Measurements from ENCODE around the gene C9orf43.
"Not testable (repeated sequence)": the region's sequence is repeated elsewhere in the genome, so short reads cannot be mapped to it uniquely, and the experiment has no call there.

Gene C9orf43

DNA sequence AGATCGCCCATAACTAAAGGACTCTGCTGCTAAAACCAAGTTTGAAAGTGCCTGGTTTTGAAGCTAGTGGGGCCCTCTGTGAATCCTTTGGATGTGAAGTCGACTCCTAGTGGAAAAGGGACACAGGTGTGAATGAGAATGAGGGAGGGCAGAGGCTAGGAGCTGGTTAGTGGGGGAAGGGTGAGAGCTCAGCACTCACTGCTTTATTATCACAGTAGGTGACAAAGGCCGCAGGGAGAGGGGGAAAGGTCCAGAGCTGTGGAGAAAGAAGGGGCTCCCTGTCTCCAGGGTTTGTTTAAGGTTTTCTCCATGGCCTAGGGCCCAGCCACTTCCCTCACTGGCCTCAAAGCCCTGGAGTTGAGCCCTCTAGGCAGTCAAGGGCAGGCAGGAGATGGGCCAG, 37.3 kb upstream of the C9orf43 start:
- H3K27ac ChIP-seq (ENCODE audit: low read depth, low read length), result no peak overlapping the region
- no peaks in the 10 kb centered on the region for H3K9me3 ChIP-seq (ENCODE audit: control insufficient read depth, insufficient read depth, low read depth, low read length)
- H3K27me3 ChIP-seq (ENCODE audit: control insufficient read depth, insufficient read depth, low read length), result no peaks in the 10 kb centered on the region
- H3K36me3 ChIP-seq (ENCODE audit: control insufficient read depth, insufficient read depth, low read length), result peaks cover 18% of the 10 kb centered on the region
- no peak overlapping the region for H3K4me3 ChIP-seq (ENCODE audit: low read depth, low read length)
- peaks cover 10% of the 10 kb centered on the region; the same call in 1 of the 2 replicates for H3K4me1 ChIP-seq (ENCODE audit: control insufficient read depth, insufficient read depth, low read length)
- H3K9ac ChIP-seq (ENCODE audit: low read length), result peak overlapping the region; percentile 26

DNA sequence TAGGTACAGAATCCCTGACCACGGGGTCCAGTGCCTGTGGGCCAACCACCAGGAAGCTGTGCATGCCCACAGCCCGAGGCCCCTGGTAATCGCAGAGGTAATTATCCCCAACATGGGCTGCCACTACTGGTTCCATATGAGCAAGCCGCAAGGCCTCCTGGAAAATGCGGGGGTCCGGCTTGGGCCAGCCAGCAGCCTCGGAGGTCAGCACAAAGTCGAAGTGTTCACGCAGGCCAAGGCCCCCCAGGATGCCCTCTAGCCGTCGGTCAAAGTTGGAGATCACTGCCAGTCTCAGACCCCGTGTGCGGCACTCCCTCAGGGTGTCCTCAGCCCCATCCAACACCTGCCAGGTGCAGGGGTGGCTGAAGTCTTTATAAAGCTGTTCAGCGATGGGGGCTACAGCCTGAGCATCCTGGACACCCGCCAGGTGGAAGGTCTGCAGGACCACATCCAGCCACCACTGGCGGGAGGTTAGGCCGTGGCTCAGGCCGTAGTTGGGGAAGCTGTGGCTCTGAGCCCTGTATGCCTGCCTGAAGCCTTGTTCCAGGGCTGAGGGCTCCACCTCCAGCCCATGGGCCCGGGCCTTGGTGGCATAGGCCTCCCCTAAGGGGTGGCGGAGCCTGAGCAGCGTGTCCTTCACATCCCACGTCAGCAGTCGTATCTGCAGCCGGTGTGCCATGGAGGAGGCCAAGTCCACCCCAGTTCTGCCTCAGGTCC, 36.7 kb upstream of the C9orf43 start:
- H3K9ac ChIP-seq (ENCODE audit: low read length), result peak overlapping the region; percentile 26
- no peak overlapping the region for H3K27ac ChIP-seq (ENCODE audit: low read depth, low read length)
- H3K36me3 ChIP-seq (ENCODE audit: control insufficient read depth, insufficient read depth, low read length), result peaks cover 18% of the 10 kb centered on the region
- no peak overlapping the region for H3K4me3 ChIP-seq (ENCODE audit: low read depth, low read length)
- H3K9me3 ChIP-seq (ENCODE audit: control insufficient read depth, insufficient read depth, low read depth, low read length), result no peaks in the 10 kb centered on the region
- H3K27me3 ChIP-seq (ENCODE audit: control insufficient read depth, insufficient read depth, low read length), result no peaks in the 10 kb centered on the region
- peaks cover 10% of the 10 kb centered on the region; the same call in 1 of the 2 replicates for H3K4me1 ChIP-seq (ENCODE audit: control insufficient read depth, insufficient read depth, low read length)

DNA sequence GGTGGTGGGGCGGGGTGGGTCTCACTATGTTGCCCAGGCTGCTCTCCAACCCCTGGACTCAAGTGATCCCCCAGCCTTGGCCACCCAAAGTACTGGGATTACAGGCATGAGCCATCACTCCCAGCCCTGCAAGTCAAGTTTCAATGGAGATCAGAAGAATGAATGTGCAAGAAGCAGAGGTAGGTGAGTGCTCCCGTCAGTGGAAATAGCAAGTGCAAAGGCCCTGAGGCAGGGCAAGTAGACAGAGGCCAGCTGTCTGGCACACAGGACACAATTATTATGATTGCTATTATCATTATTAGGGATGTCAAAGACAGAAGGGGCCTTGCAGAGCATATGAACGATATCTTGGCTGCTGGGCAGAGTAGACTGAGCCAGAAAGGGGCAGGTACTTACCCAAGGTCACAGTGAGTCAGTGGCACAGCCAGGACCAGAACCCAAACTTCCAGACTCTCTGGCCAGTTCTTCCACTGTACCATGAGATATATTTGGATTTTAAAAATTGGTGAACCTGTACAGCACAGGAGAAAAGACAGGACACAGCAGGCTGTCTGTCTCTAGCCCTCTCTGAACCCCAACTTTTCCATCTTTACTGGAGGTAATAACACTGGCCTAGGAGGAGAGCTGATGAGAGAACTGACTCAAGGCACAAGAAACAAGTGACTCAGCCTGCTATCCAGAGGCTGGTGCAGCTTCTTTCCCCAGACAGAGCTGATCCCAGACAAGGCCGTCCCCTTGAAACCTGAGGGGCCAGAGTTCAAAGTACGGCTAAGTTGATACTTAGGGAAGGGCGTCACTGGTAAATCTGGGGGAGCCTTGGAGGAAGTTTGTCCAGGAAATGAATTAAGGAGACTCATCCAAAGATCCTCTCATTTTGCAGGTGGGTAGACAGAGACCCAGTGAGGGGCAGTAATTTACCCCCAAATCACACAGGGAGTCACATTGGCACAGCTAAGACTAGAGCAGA, 35.2 kb upstream of the C9orf43 start:
- Histone ChIP-seq H3K27me3 (ENCODE audit: control insufficient read depth, insufficient read depth, low read length) (no peaks in the 10 kb centered on the region), H3K4me3 (ENCODE audit: low read depth, low read length) (peak overlapping the region; percentile 96; the same call in 1 of the 2 replicates), H3K9me3 (ENCODE audit: control insufficient read depth, insufficient read depth, low read depth, low read length) (no peaks in the 10 kb centered on the region), H3K27ac (ENCODE audit: low read depth, low read length) (no peak overlapping the region), H3K9ac (ENCODE audit: low read length) (no peak overlapping the region), H3K4me1 (ENCODE audit: control insufficient read depth, insufficient read depth, low read length) (peaks cover 10% of the 10 kb centered on the region; the same call in 1 of the 2 replicates), H3K36me3 (ENCODE audit: control insufficient read depth, insufficient read depth, low read length) (peaks cover 18% of the 10 kb centered on the region)

DNA sequence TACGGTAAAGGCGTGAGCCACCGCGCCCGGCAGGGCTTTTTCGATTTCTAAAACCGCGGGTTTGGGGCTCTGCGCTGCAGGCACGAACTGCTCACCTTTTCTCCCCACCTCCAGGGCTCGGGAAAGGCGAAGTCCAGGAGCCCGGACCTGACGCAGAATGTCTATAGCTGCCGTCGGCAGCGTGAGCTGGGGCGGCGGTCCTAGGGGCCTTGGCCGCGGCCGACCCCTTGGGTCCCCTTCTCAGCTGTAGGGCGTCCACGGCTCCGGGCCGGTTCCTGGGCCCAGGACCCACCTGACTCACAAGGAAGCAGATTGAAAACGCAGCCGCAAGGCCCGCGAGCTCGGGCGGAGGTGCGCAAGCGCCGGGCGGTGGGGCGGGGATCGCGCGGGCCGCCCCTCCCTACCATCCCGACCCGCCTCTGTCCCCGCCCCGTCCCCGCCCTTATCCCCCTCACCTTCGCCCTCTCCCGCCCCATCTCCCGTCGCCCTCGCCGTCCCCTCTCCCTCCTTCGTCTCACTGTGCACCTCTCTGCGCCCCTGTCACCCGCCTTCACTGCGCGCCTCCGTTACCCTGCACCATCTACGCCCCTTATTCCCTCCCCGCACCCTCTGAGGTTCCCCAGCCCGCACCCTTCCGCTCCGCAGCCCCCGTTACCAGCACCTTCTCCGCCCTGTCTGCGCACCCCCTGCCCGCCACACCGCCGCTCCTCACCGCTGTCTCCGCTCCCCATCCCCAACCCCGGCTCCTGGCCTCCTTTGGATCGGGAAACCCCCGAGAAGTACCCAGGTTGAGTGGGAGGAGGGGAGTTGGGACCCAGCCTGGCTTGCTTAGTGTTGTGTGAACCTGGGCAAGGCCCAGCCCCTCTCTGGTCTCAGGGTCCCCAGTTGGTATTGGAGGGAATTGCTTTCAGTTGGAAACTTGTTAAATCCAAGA, 33.6 kb upstream of the C9orf43 start, which contains the start of gene HDHD3:
Gene HDHD3 (minus strand): TSS at position 353 of the 934 bp plus-strand sequence. CDS start 2,632 bp downstream, outside the sequence.
- peak within 1 kb of the TSS; percentile 57; the same call in 1 of the 2 replicates for H3K27ac ChIP-seq (ENCODE audit: low read depth, low read length)
- no peaks in the 10 kb centered on the region for H3K27me3 ChIP-seq (ENCODE audit: control insufficient read depth, insufficient read depth, low read length)
- H3K9ac ChIP-seq (ENCODE audit: low read length), result peak within 1 kb of the TSS; percentile 82
- peak within 1 kb of the TSS; percentile 96 for H3K4me3 ChIP-seq (ENCODE audit: low read depth, low read length)
- no peaks in the 10 kb centered on the region for H3K9me3 ChIP-seq (ENCODE audit: control insufficient read depth, insufficient read depth, low read depth, low read length)
- peaks cover 10% of the 10 kb centered on the region; the same call in 1 of the 2 replicates for H3K4me1 ChIP-seq (ENCODE audit: control insufficient read depth, insufficient read depth, low read length)
- H3K36me3 ChIP-seq (ENCODE audit: control insufficient read depth, insufficient read depth, low read length), result peaks cover 18% of the 10 kb centered on the region

DNA sequence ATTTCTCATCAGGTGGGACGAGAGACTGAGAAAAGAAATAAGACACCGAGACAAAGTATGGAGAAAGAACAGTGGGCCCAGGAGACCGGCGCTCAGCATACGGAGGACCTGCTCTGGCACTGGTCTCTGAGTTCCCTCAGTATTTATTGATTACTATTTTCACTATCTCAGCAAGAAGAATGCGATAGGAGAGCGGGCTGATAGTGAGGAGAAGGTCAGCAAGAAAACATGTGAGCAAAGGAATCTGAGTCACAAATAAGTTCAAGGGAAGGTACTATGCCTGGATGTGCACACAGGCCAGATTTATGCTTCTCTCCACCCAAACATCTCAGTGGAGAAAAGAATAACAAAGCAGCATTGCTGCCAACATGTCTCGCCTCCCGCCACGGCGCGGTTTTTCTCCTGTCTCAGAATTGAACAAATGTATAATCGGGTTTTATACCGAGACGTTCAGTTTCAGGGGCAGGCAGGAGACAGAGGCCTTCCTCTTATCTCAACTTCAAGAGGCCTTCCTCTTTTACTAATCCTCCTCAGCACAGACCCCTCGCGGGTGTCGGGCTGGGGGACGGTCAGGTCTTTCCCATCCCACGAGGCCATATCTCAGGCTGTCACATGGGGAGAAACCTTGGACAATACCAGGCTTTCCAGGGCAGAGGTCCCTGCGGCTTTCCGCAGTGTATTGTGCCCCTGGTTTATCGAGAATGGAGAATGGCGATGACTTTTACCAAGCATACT, 31.3 kb upstream of the C9orf43 start:
- not testable (repeated sequence) for H3K27me3 ChIP-seq (ENCODE audit: control insufficient read depth, insufficient read depth, low read length); H3K9me3 ChIP-seq (ENCODE audit: control insufficient read depth, insufficient read depth, low read depth, low read length); H3K9ac ChIP-seq (ENCODE audit: low read length); H3K4me1 ChIP-seq (ENCODE audit: control insufficient read depth, insufficient read depth, low read length); H3K4me3 ChIP-seq (ENCODE audit: low read depth, low read length); H3K36me3 ChIP-seq (ENCODE audit: control insufficient read depth, insufficient read depth, low read length); H3K27ac ChIP-seq (ENCODE audit: low read depth, low read length)

DNA sequence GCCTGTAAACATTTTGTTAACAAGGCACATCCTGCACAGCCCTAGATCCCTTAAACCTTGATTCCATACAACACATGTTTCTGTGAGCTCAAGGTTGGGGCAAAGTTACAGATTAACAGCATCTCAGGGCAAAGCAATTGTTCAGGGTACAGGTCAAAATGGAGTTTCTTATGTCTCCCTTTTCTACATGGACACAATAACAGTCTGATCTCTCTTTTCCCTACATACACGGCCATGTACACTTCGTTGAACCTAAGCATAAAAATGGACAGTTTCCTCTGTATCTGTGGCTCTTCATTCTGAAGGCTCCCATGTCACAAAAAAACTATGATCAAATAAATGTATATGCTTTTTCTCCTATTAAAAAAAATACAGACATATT, 30.7 kb upstream of the C9orf43 start:
- H3K4me1 ChIP-seq (ENCODE audit: control insufficient read depth, insufficient read depth, low read length); H3K27ac ChIP-seq (ENCODE audit: low read depth, low read length); H3K9me3 ChIP-seq (ENCODE audit: control insufficient read depth, insufficient read depth, low read depth, low read length); H3K4me3 ChIP-seq (ENCODE audit: low read depth, low read length); H3K36me3 ChIP-seq (ENCODE audit: control insufficient read depth, insufficient read depth, low read length); H3K27me3 ChIP-seq (ENCODE audit: control insufficient read depth, insufficient read depth, low read length); H3K9ac ChIP-seq (ENCODE audit: low read length): not testable (repeated sequence)

DNA sequence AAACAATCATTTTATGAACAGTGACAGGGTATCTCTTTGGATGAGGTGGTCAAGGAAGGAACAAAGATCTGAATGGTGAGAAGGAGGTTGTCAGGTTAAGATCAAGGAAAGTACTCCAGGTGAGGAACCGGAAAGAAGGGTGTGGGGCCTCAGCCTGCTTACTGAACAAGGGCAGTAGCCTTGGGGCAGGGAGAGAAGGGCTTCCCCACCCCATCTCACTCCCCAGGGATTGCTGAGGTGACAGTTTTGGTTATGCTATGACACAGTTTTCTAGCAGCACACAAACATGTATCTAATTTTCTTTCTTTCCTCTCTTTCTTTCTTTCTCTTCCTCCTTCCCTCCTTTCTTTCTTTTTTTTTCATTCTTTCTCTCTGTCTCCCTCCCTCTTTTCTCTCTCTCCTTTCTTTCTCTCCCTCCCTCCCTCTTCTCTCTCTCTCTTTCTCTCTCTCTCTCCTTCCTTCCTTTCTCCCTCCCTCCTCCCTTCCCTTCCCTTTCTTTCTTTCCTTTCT, 29.6 kb upstream of the C9orf43 start:
- H3K4me3 ChIP-seq (ENCODE audit: low read depth, low read length), result no peak overlapping the region
- no peaks in the 10 kb centered on the region for H3K4me1 ChIP-seq (ENCODE audit: control insufficient read depth, insufficient read depth, low read length)
- no peak overlapping the region for H3K9ac ChIP-seq (ENCODE audit: low read length)
- no peaks in the 10 kb centered on the region for H3K36me3 ChIP-seq (ENCODE audit: control insufficient read depth, insufficient read depth, low read length)
- no peak overlapping the region for H3K27ac ChIP-seq (ENCODE audit: low read depth, low read length)
- H3K9me3 ChIP-seq (ENCODE audit: control insufficient read depth, insufficient read depth, low read depth, low read length), result no peaks in the 10 kb centered on the region
- no peaks in the 10 kb centered on the region for H3K27me3 ChIP-seq (ENCODE audit: control insufficient read depth, insufficient read depth, low read length)

DNA sequence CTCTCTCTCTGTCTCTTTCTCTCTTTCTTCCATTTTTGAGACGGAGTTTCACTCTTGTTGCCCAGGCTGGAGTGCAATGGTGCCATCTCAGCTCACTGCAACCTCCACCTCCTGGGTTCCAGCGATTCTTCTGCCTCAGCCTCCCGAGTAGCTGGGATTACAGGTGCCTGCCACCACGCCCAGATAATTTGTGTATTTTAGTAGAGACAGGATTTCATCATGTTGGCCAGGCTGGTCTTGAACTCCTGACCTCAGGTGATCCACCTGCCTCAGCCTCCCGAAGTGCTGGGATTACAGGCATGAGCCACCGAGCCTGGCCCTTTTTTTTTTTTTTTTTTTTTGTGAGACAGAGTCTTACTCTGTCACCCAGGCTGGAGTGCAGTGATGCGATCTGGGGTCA, 29.1 kb upstream of the C9orf43 start:
- not testable (repeated sequence) for H3K36me3 ChIP-seq (ENCODE audit: control insufficient read depth, insufficient read depth, low read length); H3K27me3 ChIP-seq (ENCODE audit: control insufficient read depth, insufficient read depth, low read length); H3K4me3 ChIP-seq (ENCODE audit: low read depth, low read length); H3K9me3 ChIP-seq (ENCODE audit: control insufficient read depth, insufficient read depth, low read depth, low read length); H3K27ac ChIP-seq (ENCODE audit: low read depth, low read length); H3K9ac ChIP-seq (ENCODE audit: low read length); H3K4me1 ChIP-seq (ENCODE audit: control insufficient read depth, insufficient read depth, low read length)

DNA sequence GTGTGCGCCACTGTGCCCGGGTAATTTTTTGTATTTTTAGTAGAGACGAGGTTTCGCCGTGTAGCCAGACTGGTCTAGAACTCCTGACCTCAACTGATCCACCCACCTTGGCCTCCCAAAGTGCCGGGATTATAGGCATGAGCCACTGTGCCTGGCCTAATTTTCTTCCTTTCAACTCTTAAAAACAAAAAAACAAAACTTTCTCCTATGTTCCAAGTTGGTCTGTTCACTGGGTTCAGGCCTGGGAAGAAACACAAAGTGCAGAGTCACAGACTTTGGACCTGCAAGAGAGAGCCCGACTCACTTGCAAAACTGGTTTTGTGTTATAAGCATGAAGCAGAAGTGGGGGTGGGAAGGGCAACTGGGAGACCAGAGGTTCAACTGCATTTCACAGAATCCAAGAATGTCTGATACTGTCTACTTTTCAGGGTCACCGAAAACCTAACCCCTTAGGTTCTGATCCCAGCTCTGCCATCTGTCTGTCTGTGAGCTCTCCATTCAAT, 28.6 kb upstream of the C9orf43 start:
- Histone ChIP-seq H3K4me3 (ENCODE audit: low read depth, low read length) (no peak overlapping the region), H3K4me1 (ENCODE audit: control insufficient read depth, insufficient read depth, low read length) (no peaks in the 10 kb centered on the region), H3K36me3 (ENCODE audit: control insufficient read depth, insufficient read depth, low read length) (no peaks in the 10 kb centered on the region; the same call in 1 of the 2 replicates), H3K9ac (ENCODE audit: low read length) (no peak overlapping the region), H3K9me3 (ENCODE audit: control insufficient read depth, insufficient read depth, low read depth, low read length) (no peaks in the 10 kb centered on the region), H3K27me3 (ENCODE audit: control insufficient read depth, insufficient read depth, low read length) (no peaks in the 10 kb centered on the region), H3K27ac (ENCODE audit: low read depth, low read length) (no peak overlapping the region)

All from HUES6 (cell line).